Gastroesophageal sphincter (tissue), 3 donors: ENCODE data around the gene GAGE13.
"Not testable (repeated sequence)": the region's sequence is repeated elsewhere in the genome, so short reads cannot be mapped to it uniquely, and the experiment has no call there.

Experiments
- POLR2A ChIP-seq, 2 donors: fragments of 450-650 bp; IDR thresholded peaks; one replicate each; pipeline ENCODE4 v1.6.1; 2017; ENCODE audit warnings: antibody characterized with exemption in 2 of 2, mild to moderate bottlenecking in 2 of 2, moderate library complexity in 1 of 2
- TF ChIP-seq, protein P1 (sequence below), 4 experiments: fragments of 200-600 bp in 2 of 4; fragments of 450-650 bp in 2 of 4; sonication (generic) in 1 of 4; IDR thresholded peaks; one replicate each; pipeline ENCODE4 v1.5.1; 2017 to 2019; ENCODE audit warnings: antibody characterized with exemption in 4 of 4, mild to moderate bottlenecking in 2 of 4, moderate library complexity in 2 of 4

DNA sequence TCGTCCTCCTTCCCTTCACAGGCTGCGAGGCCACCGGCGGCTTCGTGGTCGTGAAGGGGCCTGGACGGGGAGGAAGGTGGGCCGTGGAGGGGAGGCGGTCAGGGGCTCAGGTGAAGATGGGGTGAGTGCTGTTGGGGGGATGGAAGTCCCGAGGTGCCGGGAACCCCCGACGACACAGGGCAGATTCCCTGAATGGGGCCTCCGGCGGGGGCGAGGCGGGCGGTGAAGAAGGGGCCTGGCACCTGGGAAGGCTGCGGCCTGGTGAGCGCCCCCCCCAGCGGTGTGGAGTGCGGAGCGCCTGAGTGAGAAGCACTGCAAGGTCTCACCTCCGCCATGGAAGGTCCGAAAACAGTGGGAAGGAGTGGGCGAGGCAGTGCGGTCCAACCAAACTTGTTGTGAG lies 9.1 kb upstream of the GAGE13 start:
- not testable (repeated sequence) for TF ChIP-seq POLR2A (IDR thresholded peaks at IDR 0.05)
- TF ChIP-seq, protein P1, sequence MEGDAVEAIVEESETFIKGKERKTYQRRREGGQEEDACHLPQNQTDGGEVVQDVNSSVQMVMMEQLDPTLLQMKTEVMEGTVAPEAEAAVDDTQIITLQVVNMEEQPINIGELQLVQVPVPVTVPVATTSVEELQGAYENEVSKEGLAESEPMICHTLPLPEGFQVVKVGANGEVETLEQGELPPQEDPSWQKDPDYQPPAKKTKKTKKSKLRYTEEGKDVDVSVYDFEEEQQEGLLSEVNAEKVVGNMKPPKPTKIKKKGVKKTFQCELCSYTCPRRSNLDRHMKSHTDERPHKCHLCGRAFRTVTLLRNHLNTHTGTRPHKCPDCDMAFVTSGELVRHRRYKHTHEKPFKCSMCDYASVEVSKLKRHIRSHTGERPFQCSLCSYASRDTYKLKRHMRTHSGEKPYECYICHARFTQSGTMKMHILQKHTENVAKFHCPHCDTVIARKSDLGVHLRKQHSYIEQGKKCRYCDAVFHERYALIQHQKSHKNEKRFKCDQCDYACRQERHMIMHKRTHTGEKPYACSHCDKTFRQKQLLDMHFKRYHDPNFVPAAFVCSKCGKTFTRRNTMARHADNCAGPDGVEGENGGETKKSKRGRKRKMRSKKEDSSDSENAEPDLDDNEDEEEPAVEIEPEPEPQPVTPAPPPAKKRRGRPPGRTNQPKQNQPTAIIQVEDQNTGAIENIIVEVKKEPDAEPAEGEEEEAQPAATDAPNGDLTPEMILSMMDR (IDR thresholded peaks at IDR 0.05), result not testable (repeated sequence)
